ENCODE measurements around the gene MYEF2. TPM values are rescaled to one million over a fixed set of nuclear protein-coding genes. Genes with fewer than 3 reads are reported as not detected.

MYEF2 gene
- total RNA-seq, 1 experiment from 2014 or later: 37.3 TPM

GRCh38 chr15:48143856-48144255, 34.2 kb downstream of the MYEF2 start:
- Mint-ChIP-seq H3K9me3 (ENCODE audit: unreplicated experiment) (no peaks in the 10 kb centered on the region), H3K27ac (ENCODE audit: unreplicated experiment) (no peak overlapping the region), H3K4me3 (ENCODE audit: unreplicated experiment) (no peak overlapping the region), H3K36me3 (ENCODE audit: insufficient read depth, unreplicated experiment) (peaks cover 6% of the 10 kb centered on the region), H3K4me1 (ENCODE audit: low read depth, unreplicated experiment) (no peaks in the 10 kb centered on the region), H3K27me3 (ENCODE audit: insufficient read depth, unreplicated experiment) (no peaks in the 10 kb centered on the region)
- no peaks in the 10 kb centered on the region for H3K4me1 ChIP-seq
- no peaks in the 10 kb centered on the region for H3K27me3 ChIP-seq (replicated peaks; ENCODE audit: control insufficient read depth, insufficient read depth, low read length)
- intact Hi-C loops (cut with micrococcal nuclease; ENCODE audit: unreplicated experiment): no loop called here
- no peaks in the 10 kb centered on the region for H3K9me3 ChIP-seq
- ChIA-PET POLR2A (no interaction called here), CTCF (no interaction called here)
- no TSS peak for BruUV-seq (replicated peaks)
- no peak for DNase-seq
- H3K36me3 ChIP-seq (ENCODE audit: control insufficient read depth, insufficient read depth, low read length): no peaks in the 10 kb centered on the region
- TF ChIP-seq CTCF (IDR thresholded peaks at IDR 0.05; ENCODE audit: insufficient read depth in 1 of 2, low read depth in 1 of 2, low read length in 1 of 2, severe bottlenecking in 1 of 2, unreplicated experiment in 1 of 2): no peak
- H3K4me3 ChIP-seq (ENCODE audit: low read depth, low read length): no peak overlapping the region

- Histone ChIP-seq H3K4me1 (no peaks in the 10 kb centered on the region), H3K9me3 (no peaks in the 10 kb centered on the region), H3K27me3 (replicated peaks; ENCODE audit: control insufficient read depth, insufficient read depth, low read length) (no peaks in the 10 kb centered on the region; the same call in 1 of the 2 replicates), H3K4me3 (ENCODE audit: low read depth, low read length) (no peak overlapping the region), H3K36me3 (ENCODE audit: control insufficient read depth, insufficient read depth, low read length) (no peaks in the 10 kb centered on the region)
- TF ChIP-seq CTCF (IDR thresholded peaks at IDR 0.05; ENCODE audit: insufficient read depth in 1 of 2, low read depth in 1 of 2, low read length in 1 of 2, severe bottlenecking in 1 of 2, unreplicated experiment in 1 of 2): no peak
- intact Hi-C loops (cut with micrococcal nuclease; ENCODE audit: unreplicated experiment): no loop called here
- peaks cover 4% of the 10 kb centered on the region for H3K4me1 Mint-ChIP-seq (ENCODE audit: low read depth, unreplicated experiment)
- H3K9me3 Mint-ChIP-seq (ENCODE audit: unreplicated experiment): no peaks in the 10 kb centered on the region
- DNase-seq: no peak
- BruUV-seq (replicated peaks): no TSS peak
- H3K4me3 Mint-ChIP-seq (ENCODE audit: unreplicated experiment): no peak overlapping the region
- H3K27ac Mint-ChIP-seq (ENCODE audit: unreplicated experiment): no peak overlapping the region
- POLR2A ChIA-PET: no interaction called here
- H3K27me3 Mint-ChIP-seq (ENCODE audit: insufficient read depth, unreplicated experiment): peaks cover 4% of the 10 kb centered on the region
- CTCF ChIA-PET: no interaction called here
- no peaks in the 10 kb centered on the region for H3K36me3 Mint-ChIP-seq (ENCODE audit: insufficient read depth, unreplicated experiment)
These were observed 45.2 kb downstream of the MYEF2 start for GRCh38 chr15:48132874-48133273.

- no peak for TF ChIP-seq CTCF (IDR thresholded peaks at IDR 0.05; ENCODE audit: insufficient read depth in 1 of 2, low read depth in 1 of 2, low read length in 1 of 2, severe bottlenecking in 1 of 2, unreplicated experiment in 1 of 2)
- intact Hi-C loops (cut with micrococcal nuclease; ENCODE audit: unreplicated experiment): no loop called here
- Histone ChIP-seq H3K27me3 (replicated peaks; ENCODE audit: control insufficient read depth, insufficient read depth, low read length) (no peaks in the 10 kb centered on the region; the same call in 1 of the 2 replicates), H3K4me3 (ENCODE audit: low read depth, low read length) (no peak overlapping the region), H3K36me3 (ENCODE audit: control insufficient read depth, insufficient read depth, low read length) (no peaks in the 10 kb centered on the region), H3K9me3 (no peaks in the 10 kb centered on the region), H3K4me1 (no peaks in the 10 kb centered on the region)
- Mint-ChIP-seq H3K27me3 (ENCODE audit: insufficient read depth, unreplicated experiment) (peaks cover 8% of the 10 kb centered on the region), H3K4me1 (ENCODE audit: low read depth, unreplicated experiment) (peaks cover 4% of the 10 kb centered on the region), H3K4me3 (ENCODE audit: unreplicated experiment) (no peak overlapping the region), H3K27ac (ENCODE audit: unreplicated experiment) (no peak overlapping the region), H3K36me3 (ENCODE audit: insufficient read depth, unreplicated experiment) (no peaks in the 10 kb centered on the region), H3K9me3 (ENCODE audit: unreplicated experiment) (no peaks in the 10 kb centered on the region)
- DNase-seq: no peak
- no TSS peak for BruUV-seq (replicated peaks)
- POLR2A ChIA-PET: no interaction called here
- CTCF ChIA-PET: no interaction called here
These were observed 46.8 kb downstream of the MYEF2 start for GRCh38 chr15:48131324-48131723.
